ENCODE results near the gene ST3GAL3.

- TF ChIP-seq POLR2A (IDR thresholded peaks at IDR 0.05) (no peak), CTCF (IDR thresholded peaks at IDR 0.05) (no peak)
Measured at GRCh38 chr1:43947061-43947873, 239.9 kb downstream of the ST3GAL3 start.

Data from prostate gland (tissue), 2 donors.